ENCODE measurements around the gene CNTN4.

DNA sequence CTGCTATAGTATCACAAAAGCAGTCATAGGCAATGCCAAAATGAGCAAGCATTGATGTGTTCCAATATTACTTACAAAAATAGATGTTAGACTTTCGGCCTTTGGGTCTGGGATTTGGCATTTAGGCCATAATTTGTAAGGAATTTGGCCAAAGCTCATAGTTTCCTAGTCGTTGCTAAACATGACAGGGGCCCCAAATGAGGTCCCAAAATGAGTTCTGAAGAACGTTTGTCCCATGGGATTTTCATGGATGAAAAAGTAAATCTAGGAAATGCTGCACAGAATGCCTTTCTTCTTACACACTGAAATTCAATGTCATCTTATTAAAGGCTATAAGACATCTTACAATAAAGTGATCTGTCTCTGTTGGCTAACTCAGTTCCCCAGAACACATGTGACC lies 456.0 kb downstream of the CNTN4 start:
- no peak for TF ChIP-seq POLR2AphosphoS5 (IDR thresholded peaks at IDR 0.05; ENCODE audit: low read depth)
- TF ChIP-seq, protein P1, sequence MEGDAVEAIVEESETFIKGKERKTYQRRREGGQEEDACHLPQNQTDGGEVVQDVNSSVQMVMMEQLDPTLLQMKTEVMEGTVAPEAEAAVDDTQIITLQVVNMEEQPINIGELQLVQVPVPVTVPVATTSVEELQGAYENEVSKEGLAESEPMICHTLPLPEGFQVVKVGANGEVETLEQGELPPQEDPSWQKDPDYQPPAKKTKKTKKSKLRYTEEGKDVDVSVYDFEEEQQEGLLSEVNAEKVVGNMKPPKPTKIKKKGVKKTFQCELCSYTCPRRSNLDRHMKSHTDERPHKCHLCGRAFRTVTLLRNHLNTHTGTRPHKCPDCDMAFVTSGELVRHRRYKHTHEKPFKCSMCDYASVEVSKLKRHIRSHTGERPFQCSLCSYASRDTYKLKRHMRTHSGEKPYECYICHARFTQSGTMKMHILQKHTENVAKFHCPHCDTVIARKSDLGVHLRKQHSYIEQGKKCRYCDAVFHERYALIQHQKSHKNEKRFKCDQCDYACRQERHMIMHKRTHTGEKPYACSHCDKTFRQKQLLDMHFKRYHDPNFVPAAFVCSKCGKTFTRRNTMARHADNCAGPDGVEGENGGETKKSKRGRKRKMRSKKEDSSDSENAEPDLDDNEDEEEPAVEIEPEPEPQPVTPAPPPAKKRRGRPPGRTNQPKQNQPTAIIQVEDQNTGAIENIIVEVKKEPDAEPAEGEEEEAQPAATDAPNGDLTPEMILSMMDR (IDR thresholded peaks at IDR 0.05; ENCODE audit: insufficient read depth, low read length): no peak
- TF ChIP-seq, protein P2, sequence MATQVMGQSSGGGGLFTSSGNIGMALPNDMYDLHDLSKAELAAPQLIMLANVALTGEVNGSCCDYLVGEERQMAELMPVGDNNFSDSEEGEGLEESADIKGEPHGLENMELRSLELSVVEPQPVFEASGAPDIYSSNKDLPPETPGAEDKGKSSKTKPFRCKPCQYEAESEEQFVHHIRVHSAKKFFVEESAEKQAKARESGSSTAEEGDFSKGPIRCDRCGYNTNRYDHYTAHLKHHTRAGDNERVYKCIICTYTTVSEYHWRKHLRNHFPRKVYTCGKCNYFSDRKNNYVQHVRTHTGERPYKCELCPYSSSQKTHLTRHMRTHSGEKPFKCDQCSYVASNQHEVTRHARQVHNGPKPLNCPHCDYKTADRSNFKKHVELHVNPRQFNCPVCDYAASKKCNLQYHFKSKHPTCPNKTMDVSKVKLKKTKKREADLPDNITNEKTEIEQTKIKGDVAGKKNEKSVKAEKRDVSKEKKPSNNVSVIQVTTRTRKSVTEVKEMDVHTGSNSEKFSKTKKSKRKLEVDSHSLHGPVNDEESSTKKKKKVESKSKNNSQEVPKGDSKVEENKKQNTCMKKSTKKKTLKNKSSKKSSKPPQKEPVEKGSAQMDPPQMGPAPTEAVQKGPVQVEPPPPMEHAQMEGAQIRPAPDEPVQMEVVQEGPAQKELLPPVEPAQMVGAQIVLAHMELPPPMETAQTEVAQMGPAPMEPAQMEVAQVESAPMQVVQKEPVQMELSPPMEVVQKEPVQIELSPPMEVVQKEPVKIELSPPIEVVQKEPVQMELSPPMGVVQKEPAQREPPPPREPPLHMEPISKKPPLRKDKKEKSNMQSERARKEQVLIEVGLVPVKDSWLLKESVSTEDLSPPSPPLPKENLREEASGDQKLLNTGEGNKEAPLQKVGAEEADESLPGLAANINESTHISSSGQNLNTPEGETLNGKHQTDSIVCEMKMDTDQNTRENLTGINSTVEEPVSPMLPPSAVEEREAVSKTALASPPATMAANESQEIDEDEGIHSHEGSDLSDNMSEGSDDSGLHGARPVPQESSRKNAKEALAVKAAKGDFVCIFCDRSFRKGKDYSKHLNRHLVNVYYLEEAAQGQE (IDR thresholded peaks at IDR 0.05; ENCODE audit: insufficient replicate concordance, low read depth): no peak
